Activated T-cell treated with anti-CD3 and anti-CD28 coated beads for 4 hours (primary cell): ENCODE measurements around the gene PARD3.
"Not testable (repeated sequence)": the region's sequence is repeated elsewhere in the genome, so short reads cannot be mapped to it uniquely, and the experiment has no call there.

Experiments
- DNase-seq: peaks from one replicate; pipeline ENCODE4 v3.0.0-alpha.2; 2020

Gene PARD3

DNA sequence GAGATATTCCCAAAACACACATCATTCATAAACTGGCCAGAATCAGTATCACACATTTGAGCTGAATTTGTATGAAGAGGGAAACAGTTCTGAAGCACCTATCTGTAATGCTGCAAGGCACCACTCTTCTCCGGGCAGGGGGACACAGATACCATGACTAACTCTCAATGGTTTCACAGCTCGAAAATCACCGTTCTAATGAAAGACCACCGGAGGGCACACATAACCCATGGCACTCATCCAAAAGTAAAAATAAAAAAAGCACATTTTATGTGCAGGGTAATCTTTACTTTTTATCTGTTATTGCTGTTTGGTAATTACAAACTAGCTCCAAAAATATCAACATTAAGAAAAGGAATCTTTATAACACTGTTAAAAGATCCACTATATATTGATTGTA is 137.5 kb downstream of the PARD3 start:
- no peak for DNase-seq

DNA sequence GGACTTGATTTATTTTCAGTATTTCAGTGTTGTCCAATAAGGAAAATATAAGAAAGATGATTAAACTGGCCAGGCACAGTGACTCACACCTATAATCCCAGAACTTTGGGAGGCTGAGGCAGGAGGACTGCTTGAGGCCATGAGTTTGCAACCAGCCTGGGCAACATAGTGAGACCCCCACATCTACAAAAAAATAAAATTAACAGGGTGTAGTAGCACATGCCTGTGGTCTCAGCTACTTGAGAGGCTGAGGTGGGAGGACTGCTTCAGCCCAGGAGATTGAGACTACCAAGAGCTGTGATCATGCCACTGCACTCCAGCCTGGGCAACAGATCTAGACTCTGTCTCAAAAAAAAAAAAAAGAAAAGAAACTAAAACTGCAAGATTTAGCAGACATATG is 138.0 kb downstream of the PARD3 start:
- DNase-seq: no peak

DNA sequence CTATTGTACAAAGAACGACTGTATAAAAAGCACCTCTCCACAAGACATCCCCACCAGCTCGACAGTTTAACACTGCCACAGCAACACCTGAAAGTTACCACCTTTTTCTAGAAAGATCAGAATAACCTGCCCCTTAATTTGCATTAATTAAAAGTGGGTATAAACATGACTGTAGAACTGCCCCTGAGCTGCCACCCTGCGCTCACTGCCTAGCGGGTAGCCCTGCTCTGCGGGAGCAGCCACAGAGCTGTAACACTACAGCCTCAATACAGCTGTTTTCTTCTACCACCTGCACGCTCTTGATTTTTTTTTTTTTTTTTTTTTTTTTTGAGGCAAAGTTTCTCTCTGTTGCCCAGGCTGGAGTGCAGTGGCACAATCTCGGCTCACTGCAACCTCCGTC is 140.9 kb downstream of the PARD3 start:
- no peak for DNase-seq

DNA sequence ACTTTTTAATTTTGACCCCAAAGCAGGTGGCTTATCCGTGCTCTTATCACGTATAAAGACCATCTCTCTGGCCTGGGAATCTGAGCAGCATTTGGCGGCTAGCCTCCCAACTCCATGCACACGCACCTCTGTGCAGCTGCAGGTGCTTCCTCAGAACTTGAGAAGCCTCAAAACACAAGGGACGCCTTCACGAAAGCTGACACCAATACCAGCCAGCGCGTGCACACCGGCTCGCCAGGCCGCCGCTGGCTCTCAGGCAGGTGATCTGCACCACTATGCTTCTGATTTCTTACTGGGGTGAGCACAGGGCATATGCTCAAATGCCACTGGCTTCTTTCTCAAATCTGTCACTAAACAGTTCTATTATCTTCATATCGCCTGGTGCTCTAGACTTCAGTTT is 145.0 kb downstream of the PARD3 start:
- DNase-seq: no peak

- DNase-seq: no peak
These were observed 146.0 kb downstream of the PARD3 start for GRCh38 chr10:34669079-34669478.

DNA sequence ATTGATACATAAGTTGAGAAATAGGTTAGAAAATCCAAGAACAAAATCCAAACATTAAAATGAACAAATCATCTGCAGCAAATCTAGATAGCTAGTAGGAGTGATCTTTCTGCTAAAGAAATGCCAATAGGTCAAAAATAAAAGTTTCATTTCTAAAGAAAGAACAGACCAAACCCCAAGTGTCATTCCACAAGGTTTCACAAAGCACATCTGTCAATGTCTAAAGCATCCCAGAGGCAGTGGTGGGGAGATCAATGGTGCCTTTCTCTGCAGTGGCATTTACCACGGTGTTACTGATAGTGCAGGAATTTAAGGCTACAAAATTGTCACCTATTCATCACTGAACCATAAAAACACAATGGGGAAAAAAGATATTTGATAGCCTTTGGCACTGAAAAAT is 147.9 kb downstream of the PARD3 start:
- DNase-seq: no peak

DNA sequence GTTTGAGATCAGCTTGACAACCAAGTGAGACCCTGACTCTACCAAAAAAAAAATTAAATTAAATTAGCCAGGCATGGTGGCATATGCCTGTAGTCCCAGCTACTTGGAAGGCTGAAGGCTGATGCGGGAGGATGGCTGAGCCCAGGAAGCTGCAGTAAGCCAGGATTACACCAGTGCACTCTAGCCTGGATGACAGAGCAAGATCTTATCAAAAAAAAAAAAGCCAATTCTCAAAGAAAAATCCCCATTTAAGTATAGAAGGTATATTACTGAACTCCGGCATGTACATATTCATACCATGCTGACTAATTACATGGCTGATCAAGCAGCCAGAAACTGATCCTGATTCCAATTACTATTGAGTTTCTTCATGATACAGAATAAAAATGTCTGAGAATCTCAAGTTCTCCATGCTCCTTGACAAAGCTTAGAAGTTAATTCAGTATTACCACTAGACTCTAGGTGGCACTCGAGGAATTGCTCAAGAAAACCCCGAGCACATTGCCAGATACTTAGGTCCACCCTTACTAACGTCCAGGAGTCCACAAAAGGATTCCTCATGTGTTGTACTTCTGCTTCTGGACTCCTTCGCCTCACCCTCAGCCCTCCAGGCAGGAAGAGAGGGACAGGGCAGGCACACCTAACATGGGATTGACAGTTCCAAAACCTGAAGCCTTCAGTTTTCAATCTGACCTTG is 148.9 kb downstream of the PARD3 start:
- DNase-seq: no peak

DNA sequence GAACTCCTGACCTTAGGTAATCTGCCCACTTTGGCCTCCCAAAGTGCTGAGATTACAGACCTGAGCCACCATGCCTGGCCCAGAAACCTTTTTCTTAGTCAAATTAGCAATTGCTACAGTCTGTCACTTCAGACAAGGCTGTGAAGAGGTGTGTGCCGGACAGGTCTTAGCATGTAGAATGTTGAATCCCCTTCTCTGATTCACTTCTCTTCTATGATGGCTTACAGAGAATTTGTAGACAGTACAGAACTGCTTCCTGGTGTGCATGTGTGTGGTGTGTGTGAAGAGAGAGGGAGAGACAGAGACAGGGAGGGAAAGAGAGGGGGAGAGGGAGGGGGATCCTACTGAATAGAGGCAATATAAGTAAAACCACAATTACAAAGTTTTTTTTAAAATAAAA is 150.4 kb downstream of the PARD3 start:
- DNase-seq: no peak

GRCh38 chr10:34661580-34661979 is 153.5 kb downstream of the PARD3 start:
- no peak for DNase-seq

- no peak for DNase-seq
These were observed 156.2 kb downstream of the PARD3 start for GRCh38 chr10:34658934-34659333.

DNA sequence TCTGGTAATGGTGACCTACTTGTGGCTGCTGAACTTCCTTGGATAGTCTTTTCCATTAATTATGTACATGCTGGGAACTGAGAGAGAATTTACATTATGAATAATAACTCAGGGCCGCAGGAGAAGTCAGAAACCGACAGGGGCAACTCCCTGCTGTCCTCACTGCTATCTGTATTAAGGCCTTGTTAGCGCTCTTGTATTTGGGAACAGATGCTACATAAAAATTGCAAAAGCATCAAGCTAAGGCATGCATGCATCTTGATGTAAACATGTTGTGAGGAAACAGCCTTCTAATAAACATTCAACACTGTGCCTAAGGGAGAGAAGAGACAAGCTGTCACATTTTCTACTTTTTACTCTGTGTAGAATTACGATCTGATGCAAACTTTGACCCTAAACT is 158.4 kb downstream of the PARD3 start:
- no peak for DNase-seq

- no peak for DNase-seq
These were observed 159.6 kb downstream of the PARD3 start for GRCh38 chr10:34655286-34656170.

GRCh38 chr10:34654211-34654610 is 160.9 kb downstream of the PARD3 start:
- no peak for DNase-seq

- no peak for DNase-seq
These were observed 161.6 kb downstream of the PARD3 start for GRCh38 chr10:34653530-34653929.

DNA sequence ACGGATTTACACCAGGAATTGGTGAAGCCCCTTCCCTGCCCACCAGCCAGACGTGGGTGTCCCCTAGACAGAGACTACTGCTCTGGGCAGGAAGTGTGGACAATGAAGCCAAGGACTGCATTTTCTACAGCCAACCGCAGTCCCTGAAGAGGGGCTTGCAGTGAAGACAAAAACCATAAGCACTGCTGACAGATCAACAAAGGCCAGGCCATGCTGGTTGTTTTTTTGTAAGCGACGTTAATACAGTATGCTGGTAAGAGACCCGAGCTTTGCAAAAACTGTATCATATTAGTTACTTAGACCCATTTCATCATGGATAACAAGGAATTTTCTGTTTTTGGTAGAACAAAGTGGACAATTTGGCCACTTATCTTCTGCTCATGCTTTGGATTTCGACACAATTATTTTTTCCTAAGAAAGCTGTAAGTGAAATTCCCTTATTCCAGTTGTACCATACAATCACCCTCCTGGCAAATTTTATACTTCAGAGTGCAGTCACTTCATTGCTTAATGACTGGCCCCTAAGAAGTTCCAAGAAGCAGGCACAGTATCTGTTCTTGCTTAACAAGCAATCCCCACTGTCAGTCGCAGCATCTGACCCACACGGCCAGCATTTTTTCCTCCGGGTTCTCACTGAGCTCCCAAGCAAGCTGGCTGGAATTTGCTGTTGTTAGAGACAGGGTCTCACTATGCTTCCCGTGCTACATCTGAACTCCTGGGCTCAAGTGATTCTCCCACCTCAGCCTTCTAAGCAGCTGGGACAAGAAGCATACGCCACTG is 163.5 kb downstream of the PARD3 start:
- DNase-seq: no peak

GRCh38 chr10:34650156-34650555 is 164.9 kb downstream of the PARD3 start:
- no peak for DNase-seq

GRCh38 chr10:34649385-34649784 is 165.7 kb downstream of the PARD3 start:
- no peak for DNase-seq

GRCh38 chr10:34648919-34649318 is 166.2 kb downstream of the PARD3 start:
- no peak for DNase-seq

- no peak for DNase-seq
These were observed 166.9 kb downstream of the PARD3 start for GRCh38 chr10:34647875-34648865.

DNA sequence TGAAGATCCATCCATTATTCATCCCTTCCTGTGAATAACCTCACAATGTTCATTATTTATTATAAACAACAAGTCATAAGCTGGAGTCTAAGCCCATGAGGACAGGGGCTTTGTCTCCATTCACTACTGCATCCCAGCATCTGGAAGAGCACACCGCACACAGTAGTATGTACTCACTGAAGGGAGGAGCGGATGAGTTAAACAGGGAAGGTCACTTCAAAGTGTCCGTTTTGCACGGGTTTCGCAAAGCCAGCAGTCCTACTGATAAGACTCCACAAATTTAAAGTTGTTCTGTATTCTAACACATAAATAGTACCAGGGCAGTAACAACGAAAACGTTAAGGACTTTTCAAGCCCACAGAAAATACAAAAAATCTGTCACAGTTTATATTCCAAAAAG is 167.9 kb downstream of the PARD3 start:
- no peak for DNase-seq

DNA sequence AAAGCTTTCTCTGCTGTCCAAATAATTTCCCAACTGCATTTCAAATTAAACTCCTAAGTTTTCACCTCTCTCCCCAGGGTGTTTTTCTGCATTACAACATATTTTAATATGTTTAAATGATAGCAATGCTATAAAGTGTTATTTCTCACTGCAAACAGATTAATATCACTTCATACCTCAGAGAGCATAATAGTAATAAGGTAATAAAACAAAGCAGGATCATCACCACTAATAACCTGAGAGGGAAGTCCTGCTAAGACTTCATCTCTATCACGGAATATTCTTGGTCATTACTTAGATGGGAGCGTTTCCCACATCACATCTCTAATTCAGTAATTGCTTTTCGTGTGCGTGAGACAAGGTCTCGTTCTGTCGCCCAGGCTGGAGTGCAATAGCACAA is 168.8 kb downstream of the PARD3 start:
- DNase-seq: no peak

DNA sequence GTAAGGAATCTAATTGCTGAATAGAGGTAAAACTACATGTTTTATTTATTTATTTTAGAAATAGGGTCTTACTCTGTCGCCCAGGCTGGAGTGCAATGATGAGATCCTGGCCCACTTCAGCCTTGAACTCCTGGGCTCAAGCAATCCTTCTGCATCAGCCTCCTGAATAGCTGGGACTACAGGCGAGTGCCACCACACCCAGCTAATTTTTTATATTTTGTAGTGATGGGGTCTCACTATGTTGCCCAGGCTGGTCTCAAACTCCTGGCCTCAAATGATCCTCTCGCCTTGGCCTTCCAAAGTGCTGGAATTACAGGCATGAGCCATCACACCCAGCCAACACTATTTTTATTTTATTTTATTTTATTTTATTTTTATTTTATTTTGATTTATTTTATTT is 170.3 kb downstream of the PARD3 start:
- DNase-seq: not testable (repeated sequence)
